Neural cell (in vitro differentiated cells): ENCODE measurements around the gene MICALL1.

Experiments used
- EP300 ChIP-seq: fragments of 450-650 bp; conservative IDR thresholded peaks from 2 replicates; pipeline ENCODE4 v1.6.1; 2014; ENCODE audit warnings: antibody characterized with exemption, mild to moderate bottlenecking, moderate library complexity; ENCODE audit not compliant: poor library complexity, severe bottlenecking
- EZH2 ChIP-seq: fragments of 200-600, 300-800 bp; shearing (Covaris generic), sonication (generic); IDR thresholded peaks from 2 replicates; pipeline ENCODE4 v1.6.1; 2014; ENCODE audit warnings: antibody characterized with exemption, low read length, borderline replicate concordance, mild to moderate bottlenecking; ENCODE audit not compliant: insufficient read depth, poor library complexity, severe bottlenecking
- POLR2AphosphoS5 ChIP-seq: IDR thresholded peaks from 2 replicates; pipeline ENCODE4 v1.6.1; 2012
- TAF1 ChIP-seq: IDR thresholded peaks from 2 replicates; pipeline ENCODE4 v1.6.1; 2012; ENCODE audit warnings: low read depth
- TF ChIP-seq, protein P1 (sequence below): fragments of 450-650 bp; IDR thresholded peaks from 2 replicates; pipeline ENCODE4 v1.5.1; 2014; ENCODE audit warnings: antibody characterized with exemption, mild to moderate bottlenecking, moderate library complexity; ENCODE audit not compliant: poor library complexity, severe bottlenecking

DNA sequence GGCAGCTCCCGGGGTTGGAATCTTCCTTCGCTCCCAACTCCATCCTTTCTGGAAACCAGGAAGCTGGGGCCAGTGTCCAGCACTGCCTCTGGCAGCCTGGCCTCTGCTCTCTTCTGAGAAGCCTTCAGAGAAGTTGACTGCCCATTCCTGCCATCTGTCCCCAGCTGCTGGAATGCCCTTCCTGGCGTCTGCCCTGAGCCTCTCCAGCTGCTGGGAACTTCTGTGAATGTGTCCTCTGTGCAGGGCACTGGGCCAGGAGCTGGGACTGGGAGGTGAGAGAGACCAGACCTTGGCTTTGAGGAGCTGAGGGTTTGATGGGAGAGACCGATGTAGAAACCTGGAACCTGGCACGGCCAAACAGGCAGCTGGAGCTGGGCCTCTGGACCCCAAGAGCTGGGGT lies 84.2 kb downstream of the MICALL1 start:
- TF ChIP-seq POLR2AphosphoS5 = no peak
- no peak for TF ChIP-seq EP300
- TF ChIP-seq TAF1 = no peak
- TF ChIP-seq EZH2 = no peak
- TF ChIP-seq, protein P1, sequence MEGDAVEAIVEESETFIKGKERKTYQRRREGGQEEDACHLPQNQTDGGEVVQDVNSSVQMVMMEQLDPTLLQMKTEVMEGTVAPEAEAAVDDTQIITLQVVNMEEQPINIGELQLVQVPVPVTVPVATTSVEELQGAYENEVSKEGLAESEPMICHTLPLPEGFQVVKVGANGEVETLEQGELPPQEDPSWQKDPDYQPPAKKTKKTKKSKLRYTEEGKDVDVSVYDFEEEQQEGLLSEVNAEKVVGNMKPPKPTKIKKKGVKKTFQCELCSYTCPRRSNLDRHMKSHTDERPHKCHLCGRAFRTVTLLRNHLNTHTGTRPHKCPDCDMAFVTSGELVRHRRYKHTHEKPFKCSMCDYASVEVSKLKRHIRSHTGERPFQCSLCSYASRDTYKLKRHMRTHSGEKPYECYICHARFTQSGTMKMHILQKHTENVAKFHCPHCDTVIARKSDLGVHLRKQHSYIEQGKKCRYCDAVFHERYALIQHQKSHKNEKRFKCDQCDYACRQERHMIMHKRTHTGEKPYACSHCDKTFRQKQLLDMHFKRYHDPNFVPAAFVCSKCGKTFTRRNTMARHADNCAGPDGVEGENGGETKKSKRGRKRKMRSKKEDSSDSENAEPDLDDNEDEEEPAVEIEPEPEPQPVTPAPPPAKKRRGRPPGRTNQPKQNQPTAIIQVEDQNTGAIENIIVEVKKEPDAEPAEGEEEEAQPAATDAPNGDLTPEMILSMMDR = no peak
